Measurements from ENCODE around the gene CYB5R3.

- TF ChIP-seq CTCF (IDR thresholded peaks at IDR 0.05) (no peak), POLR2A (IDR thresholded peaks at IDR 0.05) (no peak)
Observed at GRCh38 chr22:42656578-42656977, 7.4 kb upstream of the CYB5R3 start.
